K562 treated with DMSO at 1 percent for 12 hours (cell line): Measurements from ENCODE around the gene GABBR2. TPM values are rescaled to one million over a fixed set of nuclear protein-coding genes. Genes with fewer than 3 reads are reported as not detected.

Experiments
- total RNA-seq: library from RNA; unstranded; fragments of 300-600 nt; gene quantifications from 2 replicates; pipeline ENCODE4 v1.2.3, GENCODE V29; 2022; ENCODE audit not compliant: insufficient read depth

The GABBR2 gene
- 0.16 TPM in 1 of 2 replicates, not detected in the other for total RNA-seq

DNA sequence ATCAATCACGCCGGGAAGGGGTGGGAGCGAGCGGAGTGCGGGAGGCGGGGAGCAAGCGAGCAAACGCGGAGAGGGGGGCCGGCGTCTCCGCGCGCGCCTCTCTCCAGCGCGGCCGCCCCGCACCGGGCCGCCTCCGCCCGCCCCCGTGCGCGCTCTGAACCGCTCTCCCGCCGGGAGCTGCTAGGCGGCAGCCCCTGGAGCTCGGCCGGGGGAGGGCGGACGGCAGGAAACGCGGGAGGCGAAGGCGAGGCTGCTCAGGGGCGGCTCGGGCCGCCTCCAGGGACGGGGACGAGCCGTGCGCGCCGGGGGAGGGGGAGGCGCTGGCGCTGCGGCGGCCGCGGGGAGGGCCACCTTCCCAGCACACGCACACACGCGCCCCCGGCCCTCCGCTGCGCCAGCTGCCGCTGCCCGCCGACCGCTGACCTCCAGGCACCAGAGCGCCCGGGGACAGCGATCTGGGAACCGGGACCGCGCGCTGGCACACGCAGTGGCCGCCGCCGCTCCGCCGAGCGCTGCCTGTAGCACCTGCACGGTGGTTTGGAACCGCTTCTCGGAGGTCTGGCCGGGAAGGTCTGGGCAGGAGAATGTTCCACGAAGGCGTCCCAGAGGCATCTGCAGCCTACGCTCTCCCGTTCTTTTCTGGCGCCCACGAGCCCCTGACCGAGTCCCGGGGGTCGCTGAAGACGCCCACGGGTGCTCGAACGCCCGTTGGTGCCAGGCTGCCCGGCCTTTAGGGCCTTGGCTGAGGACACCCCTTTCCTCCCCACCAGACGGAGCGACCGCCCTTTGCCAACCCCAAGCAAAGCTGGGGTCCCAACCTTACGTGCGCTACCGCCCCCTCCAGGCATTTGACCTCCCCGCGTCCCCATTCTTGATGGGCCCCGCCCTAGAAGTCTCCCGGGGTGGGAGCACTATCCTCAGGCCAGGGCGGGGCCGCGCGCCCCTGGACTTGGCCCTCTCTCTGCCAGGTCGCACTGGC is at the start of gene GABBR2:
TSS of gene GABBR2 (minus strand) at position 3 of the 979 bp plus-strand sequence. CDS start 198 bp downstream, outside the sequence.

DNA sequence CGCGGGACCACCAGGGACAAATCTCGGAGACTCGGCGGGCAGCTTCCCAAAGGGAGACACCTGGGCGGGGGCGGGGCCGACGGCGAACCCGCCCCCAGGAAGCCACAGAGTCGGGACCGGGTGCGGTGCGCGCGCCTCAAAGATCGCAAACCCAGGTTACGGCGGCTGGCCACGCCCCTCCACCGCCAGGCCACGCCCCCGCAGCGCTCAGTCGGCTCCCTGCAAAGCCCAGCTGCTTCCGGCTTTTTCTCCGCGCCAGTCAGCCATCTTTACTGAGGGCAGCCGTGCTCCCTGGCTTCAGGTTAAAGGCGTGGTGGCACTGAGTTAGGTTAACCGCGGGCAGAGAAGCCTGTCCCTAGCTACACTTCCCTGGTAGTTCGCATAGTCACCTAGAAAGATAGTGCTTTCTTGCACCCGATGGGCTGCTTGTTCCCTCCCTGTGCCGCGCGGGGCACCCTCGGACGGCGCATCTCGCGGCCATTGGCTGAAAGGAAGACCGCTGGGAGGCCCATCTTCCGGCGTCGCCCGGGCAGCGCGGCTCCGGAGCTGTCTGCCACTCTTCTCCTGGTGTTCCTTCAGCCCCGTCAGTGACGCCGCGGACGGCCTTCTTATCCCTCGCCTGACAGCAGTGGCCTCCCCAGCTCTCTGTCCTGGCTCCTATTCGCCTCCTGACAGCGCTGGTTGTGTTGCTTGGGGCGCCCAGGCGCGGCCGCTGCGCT is 453.0 kb downstream of the GABBR2 start, which contains the start of gene TBC1D2:
TSS of gene TBC1D2 (minus strand) at position 72 of the 719 bp plus-strand sequence. CDS start 108 bp downstream, outside the sequence.

Other genes starting within 250 kb of the GABBR2 start
- gene ANKS6, start 87.6 kb upstream of the GABBR2 start, total RNA-seq, result 20.4 and 32.7 TPM in 2 replicates
- 31.1 and 72.4 TPM in 2 replicates for gene GALNT12, start 98.7 kb upstream of the GABBR2 start, total RNA-seq
- gene COL15A1, start 235.0 kb upstream of the GABBR2 start, total RNA-seq, result 4.3 and 14.1 TPM in 2 replicates